GM11168 (cell line): Measurements from ENCODE around the gene LDLRAD3.

Source experiments
- in situ Hi-C: fragments of 300-500 bp; cut with MboI; formaldehyde crosslinking; loops from one replicate; pipeline ENCODE4 v1.12.0; 2022; ENCODE audit warnings: low sequenced_read_pairs; ENCODE audit not compliant: unreplicated experiment

LDLRAD3 gene

DNA sequence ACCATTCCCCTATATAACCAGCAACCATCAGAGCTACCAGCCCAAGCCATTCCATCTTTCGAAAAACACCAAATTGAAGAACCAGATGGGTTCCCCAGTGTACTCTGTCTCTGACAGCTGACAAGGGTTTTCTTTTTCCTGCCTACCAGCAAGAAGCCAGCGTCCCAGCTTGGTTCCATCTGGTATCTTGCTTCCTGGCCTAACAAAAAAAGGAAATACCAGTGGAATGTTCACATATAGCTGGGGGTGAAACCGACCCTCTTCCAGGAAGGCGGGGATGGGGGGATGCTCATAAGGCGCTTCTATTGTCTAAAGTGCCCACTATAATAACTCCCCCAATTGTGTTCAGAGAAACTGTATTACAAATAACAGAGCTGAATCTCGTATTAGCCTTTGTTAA lies 172.3 kb downstream of the LDLRAD3 start:
- in situ Hi-C loops: no loop called here

DNA sequence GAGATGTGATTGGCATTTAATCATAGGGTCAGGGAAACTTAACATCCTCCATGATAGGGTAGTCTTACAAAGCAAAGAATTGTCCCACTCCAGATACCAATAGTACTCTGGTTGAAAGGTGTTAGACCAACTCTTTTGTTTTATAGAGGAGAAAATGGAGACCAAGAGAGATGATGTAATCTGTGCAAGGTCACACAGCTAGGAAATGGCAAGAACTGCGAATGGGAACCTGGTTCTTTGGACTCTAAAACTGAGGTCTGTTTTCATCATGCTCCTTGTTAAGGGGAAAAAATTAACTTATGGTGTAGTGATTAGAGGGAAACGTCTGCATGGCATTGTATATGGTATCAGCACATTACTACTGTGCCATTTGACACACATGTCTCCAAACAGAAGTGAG lies 174.2 kb downstream of the LDLRAD3 start:
- in situ Hi-C loops: no loop called here

GRCh38 chr11:36119300-36119699 lies 175.4 kb downstream of the LDLRAD3 start:
- in situ Hi-C loops: no loop called here

DNA sequence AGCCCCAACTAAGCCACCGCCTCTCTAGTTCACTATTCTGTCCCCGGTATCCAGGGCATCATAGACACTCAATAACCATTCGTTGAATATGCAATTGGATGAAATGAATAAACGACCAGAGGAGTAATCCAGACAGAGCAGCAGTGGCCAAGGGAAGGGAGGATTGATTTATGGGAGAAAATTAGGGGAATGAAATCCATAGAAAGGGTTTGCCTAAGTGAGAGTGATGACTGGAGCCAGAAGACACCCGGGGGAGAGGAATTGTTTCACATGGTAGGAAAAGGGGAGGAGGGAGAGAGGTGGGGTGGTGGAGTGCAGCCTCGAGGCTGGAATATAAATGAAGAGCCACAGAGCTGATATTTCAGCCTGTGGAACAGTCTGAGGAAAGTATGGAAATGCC lies 177.2 kb downstream of the LDLRAD3 start:
- in situ Hi-C loops: no loop called here

- in situ Hi-C loops: no loop called here
These were observed 178.8 kb downstream of the LDLRAD3 start for GRCh38 chr11:36122671-36123070.

GRCh38 chr11:36123336-36124101 lies 179.7 kb downstream of the LDLRAD3 start:
- in situ Hi-C loops: no loop called here

DNA sequence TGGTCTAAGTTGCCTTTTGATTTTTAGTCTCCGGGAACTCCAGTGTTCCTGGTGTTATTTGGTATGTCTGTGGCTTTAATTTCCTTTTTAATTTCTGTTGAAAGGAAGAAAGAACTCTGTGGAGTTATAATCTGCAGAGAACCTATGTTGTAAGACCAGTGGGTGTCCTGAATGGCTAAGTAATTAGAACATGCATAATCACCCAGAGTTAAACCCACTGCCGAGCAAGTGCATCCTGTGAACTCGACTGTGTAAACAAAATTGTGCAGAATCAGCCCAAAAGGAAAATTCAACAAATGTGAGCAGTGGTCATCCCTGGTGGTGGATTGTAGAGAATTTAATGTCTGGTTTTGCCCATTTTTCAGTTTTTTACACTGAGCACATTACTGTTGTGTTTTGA lies 182.8 kb downstream of the LDLRAD3 start:
- in situ Hi-C loops: loop anchor here (25.0 kb wide), 1 partner anchor 514 kb away; the partner anchor contains the start of gene FJX1

DNA sequence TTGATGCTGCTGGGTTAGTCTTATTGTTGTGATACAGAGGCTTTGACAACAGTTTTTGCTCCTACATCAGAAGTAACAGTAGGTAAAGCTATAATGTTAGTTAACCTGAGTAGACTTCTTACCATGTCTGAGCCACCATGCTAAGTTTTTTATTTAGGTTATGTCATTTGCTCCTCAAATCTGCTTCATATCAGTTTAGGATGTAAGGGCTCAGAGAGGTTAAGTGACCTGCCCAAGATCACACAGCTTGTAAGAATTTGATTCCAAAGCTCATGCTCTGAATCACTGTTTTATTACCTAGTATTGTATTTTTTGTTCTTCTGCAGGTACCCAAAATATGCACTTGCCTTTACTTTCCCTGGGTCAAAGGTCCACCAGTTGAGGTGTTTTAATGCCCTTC lies 183.7 kb downstream of the LDLRAD3 start:
- in situ Hi-C loops: loop anchor here (25.0 kb wide), 1 partner anchor 515 kb away; the partner anchor contains the start of gene FJX1

GRCh38 chr11:36129955-36130354 lies 186.1 kb downstream of the LDLRAD3 start:
- in situ Hi-C loops: loop anchor here (25.0 kb wide), 1 partner anchor 518 kb away; the partner anchor contains the start of gene FJX1

DNA sequence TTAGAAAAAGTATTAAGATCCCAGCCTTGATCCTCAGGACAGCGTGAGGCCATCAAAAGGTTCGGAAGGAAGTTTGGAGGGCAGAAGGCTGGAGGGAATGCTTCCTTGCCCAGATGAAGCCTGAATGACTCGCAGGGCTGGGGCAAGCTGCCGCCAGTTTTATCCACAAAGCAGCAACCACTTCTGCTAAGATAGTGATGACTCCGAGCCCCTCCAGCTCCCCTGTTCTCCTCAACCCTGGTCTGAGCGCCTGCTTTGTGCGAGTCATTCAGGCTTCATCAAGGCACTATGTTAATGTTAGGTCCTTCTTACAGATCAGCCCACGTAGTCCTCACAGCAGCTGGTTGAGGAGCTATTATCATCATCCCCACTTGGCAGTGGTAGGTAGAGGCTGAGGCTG lies 186.5 kb downstream of the LDLRAD3 start:
- in situ Hi-C loops: loop anchor here (25.0 kb wide), 1 partner anchor 518 kb away; the partner anchor contains the start of gene FJX1

GRCh38 chr11:36131721-36132397 lies 188.0 kb downstream of the LDLRAD3 start:
- in situ Hi-C loops: loop anchor here (25.0 kb wide), 1 partner anchor 520 kb away; the partner anchor contains the start of gene FJX1

- in situ Hi-C loops: loop anchor here (25.0 kb wide), 1 partner anchor 521 kb away; the partner anchor contains the start of gene FJX1
These were observed 189.1 kb downstream of the LDLRAD3 start for GRCh38 chr11:36132940-36133339.

GRCh38 chr11:36135076-36135475 lies 191.2 kb downstream of the LDLRAD3 start:
- in situ Hi-C loops: loop anchor here (25.0 kb wide), 1 partner anchor 523 kb away; the partner anchor contains the start of gene FJX1

- in situ Hi-C loops: loop anchor here (25.0 kb wide), 1 partner anchor 527 kb away; the partner anchor contains the start of gene FJX1
These were observed 195.9 kb downstream of the LDLRAD3 start for GRCh38 chr11:36139767-36140166.

- in situ Hi-C loops: loop anchor here (25.0 kb wide), 1 partner anchor 529 kb away; the partner anchor contains the start of gene FJX1
These were observed 197.5 kb downstream of the LDLRAD3 start for GRCh38 chr11:36141196-36141953.

- in situ Hi-C loops: loop anchor here (25.0 kb wide), 1 partner anchor 530 kb away; the partner anchor contains the start of gene FJX1
These were observed 198.1 kb downstream of the LDLRAD3 start for GRCh38 chr11:36141956-36142355.

DNA sequence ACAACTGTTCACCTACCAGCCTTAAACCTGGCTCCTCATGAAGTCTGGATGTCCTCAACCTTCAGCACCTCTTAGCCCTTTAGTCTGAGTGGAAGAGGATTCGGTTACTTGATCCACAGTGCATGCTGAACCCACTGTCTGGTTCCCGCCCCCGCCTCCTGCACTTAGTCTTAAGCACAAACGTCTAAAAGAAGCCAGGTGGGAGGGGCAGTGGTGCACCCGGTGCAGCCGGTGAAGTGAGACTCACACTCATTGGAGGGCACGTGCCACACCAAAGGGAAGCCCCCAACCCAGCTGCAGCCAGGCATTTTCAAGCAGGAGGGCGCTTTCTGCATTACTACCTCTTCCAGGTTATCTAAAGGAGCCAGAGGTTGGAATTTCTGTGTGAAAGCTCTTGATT lies 198.6 kb downstream of the LDLRAD3 start:
- in situ Hi-C loops: loop anchor here (25.0 kb wide), 1 partner anchor 530 kb away; the partner anchor contains the start of gene FJX1

GRCh38 chr11:36142879-36143278 lies 199.0 kb downstream of the LDLRAD3 start:
- in situ Hi-C loops: loop anchor here (25.0 kb wide), 1 partner anchor 531 kb away; the partner anchor contains the start of gene FJX1

DNA sequence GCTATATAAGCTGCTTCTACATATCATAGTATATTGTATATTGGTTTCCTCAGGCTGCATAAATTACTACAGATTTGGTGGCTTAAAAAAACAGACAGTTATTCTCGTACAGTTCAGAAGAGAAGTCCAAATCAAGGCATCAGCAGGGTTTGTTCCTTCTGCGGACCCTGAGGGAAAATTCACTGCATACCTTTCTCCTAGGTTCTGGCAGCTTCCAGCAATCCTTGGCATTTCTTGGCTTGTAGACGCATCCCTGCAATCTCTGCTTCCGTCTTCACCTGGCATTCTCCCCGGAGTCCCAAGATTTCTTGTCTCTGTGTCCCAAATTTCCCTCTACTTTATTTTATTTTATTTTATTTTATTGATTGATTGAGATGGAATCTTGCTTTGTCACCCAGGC lies 202.6 kb downstream of the LDLRAD3 start:
- in situ Hi-C loops: loop anchor here (25.0 kb wide), 1 partner anchor 534 kb away; the partner anchor contains the start of gene FJX1

DNA sequence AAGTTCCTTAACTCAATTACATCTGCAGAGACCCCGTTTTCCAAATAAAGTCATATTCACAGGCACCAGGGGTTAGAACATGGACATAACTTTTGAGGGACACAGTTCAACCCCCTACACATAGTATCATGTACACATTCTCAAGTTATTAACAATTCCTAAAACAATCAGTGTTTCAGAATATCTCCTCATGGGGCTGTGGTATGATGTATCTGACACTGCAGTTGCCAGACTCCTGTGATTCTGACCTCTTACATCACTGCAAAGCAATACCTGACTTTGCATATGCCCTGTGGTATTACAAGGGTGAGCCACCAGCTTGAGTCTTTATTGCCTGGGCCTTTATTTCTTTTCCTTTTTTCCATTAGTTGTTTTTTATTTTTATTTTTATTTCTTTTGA lies 203.6 kb downstream of the LDLRAD3 start:
- in situ Hi-C loops: loop anchor here (25.0 kb wide), 1 partner anchor 535 kb away; the partner anchor contains the start of gene FJX1
